Lower leg skin (tissue), 4 donors: Measurements from ENCODE around the gene CLSTN1. TPM values are rescaled to one million over a fixed set of nuclear protein-coding genes. Genes with fewer than 3 reads are reported as not detected.

ENCODE experiments used
- DNase-seq, 2 donors: peaks; one replicate each; pipeline ENCODE4 v3.0.0-alpha.2; 2019; ENCODE audit warnings: low spot score in 2 of 2
- H3K4me3 ChIP-seq: fragments of 200-600 bp; sonication (generic); 2 replicates; pipeline ENCODE4 v1.5.1; 2017; ENCODE audit warnings: mild to moderate bottlenecking, low read depth; ENCODE audit not compliant: poor library complexity, severe bottlenecking
- POLR2A ChIP-seq, 2 donors: fragments of 450-650 bp; IDR thresholded peaks; one replicate each; pipeline ENCODE4 v1.6.1; 2016 to 2017; ENCODE audit warnings: antibody characterized with exemption in 2 of 2, mild to moderate bottlenecking in 1 of 2, moderate library complexity in 1 of 2
- WGBS, 2 donors: methylation state at CpG; one replicate each; pipeline ENCODE4 v1.1.5; 2018; 5-methylcytosine and 5-hydroxymethylcytosine counted together
- intact Hi-C: fragments of 100-400 bp; cut with DNase I; formaldehyde crosslinking; loops from one replicate; pipeline ENCODE4 v1.15.0; 2023; ENCODE audit warnings: low total_unique reads
- total RNA-seq, 4 donors: library from RNA; depleted of rRNA; stranded (reverse); fragments of >200 nt; gene quantifications; one replicate each; pipeline ENCODE4 v1.1.0, GENCODE V29; 2016
- TF ChIP-seq, protein P1 (sequence below), 3 donors: fragments of 450-650 bp; IDR thresholded peaks; one replicate each; pipeline ENCODE4 v1.5.1; 2016; ENCODE audit warnings: antibody characterized with exemption in 3 of 3, mild to moderate bottlenecking in 3 of 3, moderate library complexity in 2 of 3

CLSTN1 gene
- total RNA-seq, 4 donors from 2014 or later, result 116 to 174 (median 150) TPM

DNA sequence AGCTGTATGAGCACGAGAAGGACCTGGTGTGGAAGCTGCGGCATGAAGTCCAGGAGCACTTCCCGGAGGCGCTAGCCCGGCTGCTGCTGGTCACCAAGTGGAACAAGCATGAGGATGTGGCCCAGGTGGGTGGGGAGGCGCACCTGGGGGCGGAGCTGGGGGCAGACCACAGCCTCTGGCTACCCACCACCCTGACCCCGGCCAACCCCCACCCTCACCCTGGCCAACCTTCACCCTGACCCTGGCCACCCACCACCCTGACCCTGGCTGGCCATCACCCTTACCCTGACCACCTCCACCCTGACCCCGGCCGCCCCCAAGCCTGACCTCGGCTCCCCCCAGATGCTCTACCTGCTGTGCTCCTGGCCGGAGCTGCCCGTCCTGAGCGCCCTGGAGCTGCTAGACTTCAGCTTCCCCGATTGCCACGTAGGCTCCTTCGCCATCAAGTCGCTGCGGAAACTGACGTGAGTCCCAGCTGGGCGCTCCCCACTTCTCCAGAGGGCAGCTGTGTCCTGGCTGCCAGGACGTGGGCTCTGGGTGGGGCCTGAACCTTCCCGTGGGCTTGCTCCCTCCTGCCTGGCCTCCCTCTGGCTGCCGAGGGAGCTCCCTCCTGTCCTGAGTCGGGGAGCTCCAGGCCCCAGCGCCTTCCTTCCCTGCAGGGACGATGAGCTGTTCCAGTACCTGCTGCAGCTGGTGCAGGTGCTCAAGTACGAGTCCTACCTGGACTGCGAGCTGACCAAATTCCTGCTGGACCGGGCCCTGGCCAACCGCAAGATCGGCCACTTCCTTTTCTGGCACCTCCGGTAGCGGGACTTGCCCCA lies 102.8 kb downstream of the CLSTN1 start:
- TF ChIP-seq, protein P1, sequence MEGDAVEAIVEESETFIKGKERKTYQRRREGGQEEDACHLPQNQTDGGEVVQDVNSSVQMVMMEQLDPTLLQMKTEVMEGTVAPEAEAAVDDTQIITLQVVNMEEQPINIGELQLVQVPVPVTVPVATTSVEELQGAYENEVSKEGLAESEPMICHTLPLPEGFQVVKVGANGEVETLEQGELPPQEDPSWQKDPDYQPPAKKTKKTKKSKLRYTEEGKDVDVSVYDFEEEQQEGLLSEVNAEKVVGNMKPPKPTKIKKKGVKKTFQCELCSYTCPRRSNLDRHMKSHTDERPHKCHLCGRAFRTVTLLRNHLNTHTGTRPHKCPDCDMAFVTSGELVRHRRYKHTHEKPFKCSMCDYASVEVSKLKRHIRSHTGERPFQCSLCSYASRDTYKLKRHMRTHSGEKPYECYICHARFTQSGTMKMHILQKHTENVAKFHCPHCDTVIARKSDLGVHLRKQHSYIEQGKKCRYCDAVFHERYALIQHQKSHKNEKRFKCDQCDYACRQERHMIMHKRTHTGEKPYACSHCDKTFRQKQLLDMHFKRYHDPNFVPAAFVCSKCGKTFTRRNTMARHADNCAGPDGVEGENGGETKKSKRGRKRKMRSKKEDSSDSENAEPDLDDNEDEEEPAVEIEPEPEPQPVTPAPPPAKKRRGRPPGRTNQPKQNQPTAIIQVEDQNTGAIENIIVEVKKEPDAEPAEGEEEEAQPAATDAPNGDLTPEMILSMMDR (IDR thresholded peaks at IDR 0.05), result no peak
- no peak for TF ChIP-seq POLR2A (IDR thresholded peaks at IDR 0.05)
- H3K4me3 ChIP-seq, result no peak overlapping the region
- DNase-seq, result no peak
- intact Hi-C loops, result no loop called here
- 82 to 86% methylated on average over 8 to 34 of the region's 34 CpGs for WGBS, 2 donors

DNA sequence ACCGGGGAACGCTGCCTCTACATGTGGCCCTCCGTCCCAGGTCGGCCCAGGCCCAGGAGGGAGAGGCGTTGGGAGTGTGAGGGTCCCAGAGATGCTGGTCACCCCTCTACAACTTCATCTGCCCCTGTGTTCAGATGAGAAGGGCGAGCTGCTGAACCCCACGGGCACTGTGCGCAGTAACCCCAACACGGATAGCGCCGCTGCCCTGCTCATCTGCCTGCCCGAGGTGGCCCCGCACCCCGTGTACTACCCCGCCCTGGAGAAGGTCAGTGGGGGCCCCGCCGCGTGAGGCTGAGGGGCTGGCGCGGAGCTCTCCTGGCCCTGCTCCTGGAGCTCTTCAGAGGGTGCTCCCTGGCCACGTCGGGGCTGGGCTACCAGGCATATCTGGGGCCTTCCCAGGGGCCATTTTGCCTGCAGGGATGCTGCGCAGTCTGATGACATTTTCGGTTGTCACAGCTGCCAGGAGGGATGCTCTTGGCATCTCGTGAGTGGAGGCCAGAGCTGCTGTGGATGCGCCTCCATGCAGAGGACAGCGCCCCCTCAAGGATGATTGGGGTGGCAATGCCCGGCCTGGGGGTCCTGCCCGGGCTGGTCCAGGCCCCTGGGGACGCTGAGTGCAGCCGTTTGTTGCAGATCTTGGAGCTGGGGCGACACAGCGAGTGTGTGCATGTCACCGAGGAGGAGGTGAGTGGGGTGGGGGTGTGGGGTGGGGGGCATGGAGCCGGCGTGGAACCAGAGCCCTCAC lies 103.6 kb downstream of the CLSTN1 start:
- intact Hi-C loops, result no loop called here
- H3K4me3 ChIP-seq, result no peak overlapping the region
- DNase-seq, result no peak
- TF ChIP-seq, protein P1 (IDR thresholded peaks at IDR 0.05), result no peak
- no peak for TF ChIP-seq POLR2A (IDR thresholded peaks at IDR 0.05)
- 84 to 85% methylated on average over 30 to 36 of the region's 36 CpGs for WGBS, 2 donors

DNA sequence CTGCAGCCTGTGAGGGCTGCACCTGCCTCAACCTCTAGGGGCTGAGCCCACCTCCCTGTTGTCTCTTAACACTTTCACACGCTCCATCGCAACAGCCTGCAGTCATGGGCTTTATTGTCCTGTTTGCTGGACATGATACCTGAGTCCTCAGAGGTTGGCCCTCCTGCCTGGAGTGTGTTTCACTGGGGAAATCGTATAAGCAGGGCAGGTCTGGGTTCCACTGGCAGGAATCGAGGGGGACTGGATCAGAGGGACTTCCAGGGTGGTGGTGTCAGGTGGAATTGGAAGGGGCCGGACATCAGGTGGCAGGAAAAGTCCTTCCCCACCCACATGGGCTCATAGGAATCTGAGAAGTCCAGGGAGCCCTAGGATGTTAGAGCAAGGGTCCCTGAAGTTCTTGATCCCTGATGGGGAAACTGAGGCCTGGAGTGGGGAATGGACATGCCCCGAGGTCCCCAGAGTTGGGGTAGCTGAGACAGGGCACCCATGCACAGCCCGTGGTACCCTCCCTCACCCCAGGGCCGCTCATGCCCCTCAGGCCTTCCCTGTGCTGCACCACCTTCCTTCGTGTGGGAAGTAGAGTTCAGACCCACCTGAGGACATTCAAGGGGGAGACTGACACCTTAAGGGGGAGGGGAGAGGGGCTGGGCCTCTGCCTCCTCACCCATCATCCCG lies 105.6 kb downstream of the CLSTN1 start:
- WGBS, 2 donors, result 89 to 92% methylated on average over 10 of the region's 10 CpGs
- TF ChIP-seq POLR2A (IDR thresholded peaks at IDR 0.05), result no peak
- TF ChIP-seq, protein P1 (IDR thresholded peaks at IDR 0.05), result no peak
- no peak for DNase-seq
- intact Hi-C loops, result no loop called here
- no peak overlapping the region for H3K4me3 ChIP-seq

DNA sequence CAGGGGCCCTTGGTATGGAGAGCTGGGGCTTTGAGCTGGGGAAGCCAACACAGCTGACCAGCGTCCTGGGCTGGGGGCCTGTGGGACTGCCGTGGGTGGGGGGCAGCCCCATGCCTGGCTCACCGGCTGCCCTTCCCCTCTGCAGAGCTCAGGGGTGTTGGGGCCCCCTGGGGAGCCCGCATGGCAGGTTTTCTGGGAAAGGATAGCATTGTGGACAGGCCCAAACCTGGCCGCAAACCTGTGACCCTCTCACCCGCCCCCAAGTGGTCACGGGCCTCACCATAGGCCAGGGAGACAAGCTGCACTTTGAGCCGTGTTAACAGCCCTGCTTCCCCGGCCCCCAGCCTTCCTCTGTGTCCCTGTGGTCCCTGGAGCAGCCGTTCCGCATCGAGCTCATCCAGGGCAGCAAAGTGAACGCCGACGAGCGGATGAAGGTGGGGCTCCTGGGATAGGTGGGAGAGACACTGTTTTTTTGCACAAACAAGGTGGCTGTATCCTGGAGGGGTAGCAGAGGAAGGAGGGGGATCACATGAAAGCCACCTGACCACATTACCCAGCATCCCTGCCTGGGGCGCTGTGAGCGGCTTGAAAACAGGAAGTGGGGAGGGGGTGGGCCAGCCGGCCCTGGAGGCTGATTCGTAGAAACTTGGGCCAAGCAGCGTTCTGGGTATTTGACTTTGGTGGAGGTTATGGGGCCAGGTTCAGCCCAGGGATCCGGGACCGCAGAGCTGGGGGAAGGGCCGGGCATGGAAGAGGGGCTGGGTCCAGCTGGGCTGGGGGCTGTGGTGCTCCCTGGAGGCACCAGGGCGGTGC lies 106.4 kb downstream of the CLSTN1 start:
- WGBS, 2 donors, result 68 to 69% methylated on average over 24 of the region's 25 CpGs

More for the DNA sequence above, 106.4 kb downstream of the CLSTN1 start:
- TF ChIP-seq, protein P1 (IDR thresholded peaks at IDR 0.05), result no peak
- H3K4me3 ChIP-seq, result no peak overlapping the region
- intact Hi-C loops, result no loop called here
- peak; percentile 75 to 94 for DNase-seq
